Loucy (cell line): ENCODE data around the gene MYD88.

Source experiments
- CTCF ChIP-seq: fragments of 200-600 bp; sonication (generic); conservative IDR thresholded peaks from 2 replicates; pipeline ENCODE4 v1.5.1; 2014; ENCODE audit warnings: mild to moderate bottlenecking, antibody characterized with exemption, low read length
- EZH2phosphoT487 ChIP-seq: fragments of 200-600 bp; IDR thresholded peaks from 2 replicates; pipeline ENCODE4 v1.6.1; 2018; ENCODE audit warnings: antibody characterized with exemption, mild to moderate bottlenecking, moderate library complexity, borderline replicate concordance

GRCh38 chr3:38151667-38152265 lies 13.3 kb downstream of the MYD88 start:
- TF ChIP-seq CTCF = no peak
- no peak for TF ChIP-seq EZH2phosphoT487
